HG03097 (cell line): ENCODE results near the gene SAP30L.

Source experiments
- ATAC-seq: cut with Tn5 transposase; IDR thresholded peaks from one replicate; pipeline ENCODE4 v1.9.1; 2021; ENCODE audit not compliant: unreplicated experiment, low FRiP score

SAP30L gene

GRCh38 chr5:154418344-154418820 is 27.4 kb upstream of the SAP30L start:
- no peak for ATAC-seq

- ATAC-seq = no peak
Observed at GRCh38 chr5:154419236-154419635, 26.6 kb upstream of the SAP30L start.

GRCh38 chr5:154421868-154422267 is 23.9 kb upstream of the SAP30L start:
- no peak for ATAC-seq

GRCh38 chr5:154422298-154422697 is 23.5 kb upstream of the SAP30L start:
- no peak for ATAC-seq

GRCh38 chr5:154428208-154428607 is 17.6 kb upstream of the SAP30L start:
- ATAC-seq = no peak

- ATAC-seq = no peak
Observed at GRCh38 chr5:154429341-154429740, 16.5 kb upstream of the SAP30L start.

- ATAC-seq = no peak
Observed at GRCh38 chr5:154430466-154430865, 15.3 kb upstream of the SAP30L start.

- ATAC-seq = no peak
Observed at GRCh38 chr5:154430961-154431630, 14.7 kb upstream of the SAP30L start.

GRCh38 chr5:154435226-154435625 is 10.6 kb upstream of the SAP30L start:
- no peak for ATAC-seq

- ATAC-seq = no peak
Observed at GRCh38 chr5:154437281-154437965, 8.4 kb upstream of the SAP30L start.

GRCh38 chr5:154440540-154440939 is 5.3 kb upstream of the SAP30L start:
- ATAC-seq = no peak

GRCh38 chr5:154442801-154443200 is 3.0 kb upstream of the SAP30L start:
- ATAC-seq = no peak

- ATAC-seq = no peak
Observed at GRCh38 chr5:154444556-154445421, 1.0 kb upstream of the SAP30L start.

- ATAC-seq = peak; percentile 10
Observed at GRCh38 chr5:154446195-154447088, 645 bp downstream of the SAP30L start.

GRCh38 chr5:154447089-154447725 is 1.4 kb downstream of the SAP30L start:
- ATAC-seq = no peak

- no peak for ATAC-seq
Observed at GRCh38 chr5:154449786-154450185, 4.0 kb downstream of the SAP30L start.

- no peak for ATAC-seq
Observed at GRCh38 chr5:154451957-154452356, 6.2 kb downstream of the SAP30L start.

GRCh38 chr5:154455585-154455984 is 9.8 kb downstream of the SAP30L start:
- ATAC-seq = no peak

- ATAC-seq = no peak
Observed at GRCh38 chr5:154456540-154456939, 10.7 kb downstream of the SAP30L start.

- no peak for ATAC-seq
Observed at GRCh38 chr5:154459015-154459414, 13.2 kb downstream of the SAP30L start.
